H1 (cell line): ENCODE data around the gene TEAD1.

Experiments
- FOSL1 ChIP-seq: IDR thresholded peaks from 2 replicates; pipeline ENCODE4 v1.6.1; 2011; ENCODE audit warnings: mild to moderate bottlenecking, low read depth, low read length, moderate library complexity; ENCODE audit not compliant: insufficient read depth
- JUND ChIP-seq: IDR thresholded peaks from 2 replicates; pipeline ENCODE4 v1.6.1; 2011; ENCODE audit warnings: mild to moderate bottlenecking, improper control_type of control experiment, low read length
- POU5F1 ChIP-seq: IDR thresholded peaks from 2 replicates; pipeline ENCODE4 v1.6.1; 2011; ENCODE audit warnings: low read depth, mild to moderate bottlenecking, low read length, moderate library complexity
- RAD21 ChIP-seq, 2 experiments: IDR thresholded peaks in 1 of 2; conservative IDR thresholded peaks in 1 of 2; 2 replicates each; pipeline ENCODE4 v1.6.1; 2011; ENCODE audit warnings: low read depth in 2 of 2, low read length in 2 of 2, improper control_type of control experiment in 1 of 2, inconsistent platforms in 1 of 2, mild to moderate bottlenecking in 1 of 2, moderate library complexity in 1 of 2
- TF ChIP-seq, protein P1 (sequence below), 3 experiments: IDR thresholded peaks; 1 replicate in 2 of 3; 2 replicates in 1 of 3; pipeline versions ENCODE4 v1.5.1 to v1.6.1; 2011; ENCODE audit warnings: low read length in 3 of 3, mild to moderate bottlenecking in 3 of 3, inconsistent platforms in 2 of 3, low read depth in 1 of 3, moderate library complexity in 1 of 3; ENCODE audit not compliant: insufficient read depth in 1 of 3; ENCODE audit errors: control extremely low read depth in 1 of 3

DNA sequence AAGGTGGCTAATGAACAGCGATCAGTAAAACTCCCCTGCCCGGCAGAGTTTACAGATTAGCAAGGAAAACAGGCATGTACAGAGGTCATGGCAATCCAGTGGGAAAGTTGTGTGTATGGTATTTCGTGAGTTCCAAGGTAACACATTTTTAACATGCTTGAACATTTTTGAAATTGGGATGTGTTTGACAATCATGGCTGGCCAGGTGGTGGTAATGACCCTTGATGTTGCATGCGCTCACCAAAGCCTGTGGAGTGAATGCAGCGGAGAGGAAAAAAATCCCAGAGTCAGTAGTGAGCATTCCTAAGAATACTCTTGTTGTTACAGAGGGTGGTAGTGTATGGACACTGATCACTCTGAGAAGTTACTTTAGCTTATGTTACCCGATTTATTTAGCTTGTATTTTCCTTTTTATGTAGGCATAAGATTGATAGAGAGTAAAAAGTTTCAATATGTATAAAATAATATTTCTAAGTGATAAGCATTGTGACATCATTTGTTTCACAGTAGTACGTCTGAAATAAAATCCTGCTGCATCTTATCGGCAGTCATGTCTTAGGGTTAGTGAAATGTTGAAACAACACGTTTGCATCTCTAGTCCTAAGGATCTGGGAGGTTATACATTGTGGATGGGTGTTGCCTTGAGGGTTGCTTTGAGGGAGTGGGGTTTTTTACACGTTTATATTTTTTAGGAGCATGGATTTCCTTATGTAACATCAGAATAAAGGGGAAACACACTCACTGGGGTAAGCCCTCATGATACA, 8.7 kb downstream of the TEAD1 start:
- TF ChIP-seq, protein P1, sequence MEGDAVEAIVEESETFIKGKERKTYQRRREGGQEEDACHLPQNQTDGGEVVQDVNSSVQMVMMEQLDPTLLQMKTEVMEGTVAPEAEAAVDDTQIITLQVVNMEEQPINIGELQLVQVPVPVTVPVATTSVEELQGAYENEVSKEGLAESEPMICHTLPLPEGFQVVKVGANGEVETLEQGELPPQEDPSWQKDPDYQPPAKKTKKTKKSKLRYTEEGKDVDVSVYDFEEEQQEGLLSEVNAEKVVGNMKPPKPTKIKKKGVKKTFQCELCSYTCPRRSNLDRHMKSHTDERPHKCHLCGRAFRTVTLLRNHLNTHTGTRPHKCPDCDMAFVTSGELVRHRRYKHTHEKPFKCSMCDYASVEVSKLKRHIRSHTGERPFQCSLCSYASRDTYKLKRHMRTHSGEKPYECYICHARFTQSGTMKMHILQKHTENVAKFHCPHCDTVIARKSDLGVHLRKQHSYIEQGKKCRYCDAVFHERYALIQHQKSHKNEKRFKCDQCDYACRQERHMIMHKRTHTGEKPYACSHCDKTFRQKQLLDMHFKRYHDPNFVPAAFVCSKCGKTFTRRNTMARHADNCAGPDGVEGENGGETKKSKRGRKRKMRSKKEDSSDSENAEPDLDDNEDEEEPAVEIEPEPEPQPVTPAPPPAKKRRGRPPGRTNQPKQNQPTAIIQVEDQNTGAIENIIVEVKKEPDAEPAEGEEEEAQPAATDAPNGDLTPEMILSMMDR (IDR thresholded peaks at IDR 0.05; ENCODE audit: control extremely low read depth in 1 of 3, insufficient read depth in 1 of 3, low read depth in 1 of 3, low read length in 3 of 3), result no peak
- no peak for TF ChIP-seq JUND
- TF ChIP-seq FOSL1, result no peak
- no peak for TF ChIP-seq POU5F1
- no peak for TF ChIP-seq RAD21 (IDR thresholded peaks at IDR 0.05 in 1 of 2, conservative IDR thresholded peaks at IDR 0.05 in 1 of 2; ENCODE audit: low read depth in 2 of 2, low read length in 2 of 2)
